Activated CD4-positive, alpha-beta T cell treated with anti-CD3 and anti-CD28 coated beads, Interleukin-2, amount 50 U/mL, for 24 hours (primary cell): Measurements from ENCODE around the gene DLEC1.
"Not testable (repeated sequence)": the region's sequence is repeated elsewhere in the genome, so short reads cannot be mapped to it uniquely, and the experiment has no call there.

ENCODE experiments used
- DNase-seq, 2 donors: peaks; one replicate each; pipeline ENCODE4 v3.0.0-alpha.2; 2020; ENCODE audit warnings: low read depth in 1 of 2, low spot score in 1 of 2

The DLEC1 gene

GRCh38 chr3:38119821-38120692, 81.0 kb downstream of the DLEC1 start:
- no peak for DNase-seq

- DNase-seq = no peak
Observed at GRCh38 chr3:38120693-38121450, 81.9 kb downstream of the DLEC1 start.

GRCh38 chr3:38121451-38121831, 82.4 kb downstream of the DLEC1 start:
- no peak for DNase-seq

GRCh38 chr3:38121832-38122461, 82.9 kb downstream of the DLEC1 start:
- DNase-seq = no peak

GRCh38 chr3:38122712-38123290, 83.8 kb downstream of the DLEC1 start:
- DNase-seq = no peak

GRCh38 chr3:38124324-38125122, 85.5 kb downstream of the DLEC1 start:
- no peak for DNase-seq

GRCh38 chr3:38125305-38126120, 86.5 kb downstream of the DLEC1 start:
- no peak for DNase-seq

GRCh38 chr3:38126121-38126892, 87.3 kb downstream of the DLEC1 start:
- DNase-seq = no peak

- DNase-seq = no peak
Observed at GRCh38 chr3:38127611-38128302, 88.7 kb downstream of the DLEC1 start.

- DNase-seq = no peak
Observed at GRCh38 chr3:38128303-38128655, 89.3 kb downstream of the DLEC1 start.

GRCh38 chr3:38129058-38129457, 90.0 kb downstream of the DLEC1 start:
- no peak for DNase-seq

- DNase-seq = no peak
Observed at GRCh38 chr3:38130631-38131065, 91.6 kb downstream of the DLEC1 start.

GRCh38 chr3:38131621-38132369, 92.8 kb downstream of the DLEC1 start:
- no peak for DNase-seq

- DNase-seq = no peak
Observed at GRCh38 chr3:38133209-38133556, 94.2 kb downstream of the DLEC1 start.

GRCh38 chr3:38133557-38134405, 94.8 kb downstream of the DLEC1 start:
- DNase-seq = no peak

GRCh38 chr3:38134517-38135143, 95.6 kb downstream of the DLEC1 start:
- DNase-seq = not testable (repeated sequence)
